Tibial nerve (tissue), 4 donors: ENCODE data around the gene KIF3C. TPM values are rescaled to one million over a fixed set of nuclear protein-coding genes. Genes with fewer than 3 reads are reported as not detected.
"Not testable (repeated sequence)": the region's sequence is repeated elsewhere in the genome, so short reads cannot be mapped to it uniquely, and the experiment has no call there.

Experiments used
- DNase-seq, 2 donors: peaks; one replicate each; pipeline ENCODE4 v3.0.0-alpha.2; 2019; ENCODE audit warnings: low spot score in 2 of 2
- H3K27ac ChIP-seq, 4 donors: fragments of 200-600 bp; sonication (generic) in 3 of 4; one replicate each; pipeline ENCODE4 v1.5.1; 2017 to 2019; ENCODE audit warnings: mild to moderate bottlenecking in 1 of 4
- H3K27me3 ChIP-seq, 2 donors: fragments of 200-600 bp; sonication (generic) in 1 of 2; one replicate each; pipeline versions ENCODE4 v1.5.1 to v1.6.0; 2017 to 2019
- H3K36me3 ChIP-seq, 3 donors: fragments of 200-600 bp; sonication (generic); one replicate each; pipeline ENCODE4 v1.5.1; 2018 to 2019
- H3K4me1 ChIP-seq, 4 donors: fragments of 200-600 bp; sonication (generic) in 3 of 4; one replicate each; pipeline ENCODE4 v1.5.1; 2017 to 2019
- H3K4me3 ChIP-seq, 4 donors: fragments of 200-600 bp; sonication (generic) in 3 of 4; one replicate each; pipeline ENCODE4 v1.5.1; 2017 to 2019; ENCODE audit warnings: mild to moderate bottlenecking in 1 of 4, moderate library complexity in 1 of 4
- H3K9me3 ChIP-seq, 4 donors: fragments of 200-600 bp; sonication (generic) in 3 of 4; one replicate each; pipeline ENCODE4 v1.5.1; 2017 to 2019
- EP300 ChIP-seq, 2 donors: sonication (generic); formaldehyde crosslinking; IDR thresholded peaks; one replicate each; pipeline ENCODE4 v1.6.1; 2017; ENCODE audit warnings: antibody characterized with exemption in 2 of 2, mild to moderate bottlenecking in 1 of 2
- POLR2A ChIP-seq, 2 donors: fragments of 450-650 bp; IDR thresholded peaks; one replicate each; pipeline ENCODE4 v1.6.1; 2017; ENCODE audit warnings: antibody characterized with exemption in 2 of 2, mild to moderate bottlenecking in 2 of 2, moderate library complexity in 2 of 2
- WGBS, 2 donors: methylation state at CpG; one replicate each; pipeline ENCODE4 v1.1.5; 2018; 5-methylcytosine and 5-hydroxymethylcytosine counted together
- total RNA-seq, 4 donors: library from RNA; depleted of rRNA; stranded (reverse); fragments of >200 nt; gene quantifications; one replicate each; pipeline ENCODE4 v1.1.0, GENCODE V29; 2016
- TF ChIP-seq, protein P1 (sequence below), 5 experiments: fragments of 200-600 bp in 3 of 5; fragments of 450-650 bp in 2 of 5; sonication (generic) in 3 of 5; IDR thresholded peaks; one replicate each; pipeline ENCODE4 v1.5.1; 2016 to 2019; ENCODE audit warnings: antibody characterized with exemption in 5 of 5, mild to moderate bottlenecking in 3 of 5, moderate library complexity in 2 of 5

KIF3C gene
- total RNA-seq, 4 donors from 2014 or later: 20.2 to 31.9 (median 22.8) TPM

DNA sequence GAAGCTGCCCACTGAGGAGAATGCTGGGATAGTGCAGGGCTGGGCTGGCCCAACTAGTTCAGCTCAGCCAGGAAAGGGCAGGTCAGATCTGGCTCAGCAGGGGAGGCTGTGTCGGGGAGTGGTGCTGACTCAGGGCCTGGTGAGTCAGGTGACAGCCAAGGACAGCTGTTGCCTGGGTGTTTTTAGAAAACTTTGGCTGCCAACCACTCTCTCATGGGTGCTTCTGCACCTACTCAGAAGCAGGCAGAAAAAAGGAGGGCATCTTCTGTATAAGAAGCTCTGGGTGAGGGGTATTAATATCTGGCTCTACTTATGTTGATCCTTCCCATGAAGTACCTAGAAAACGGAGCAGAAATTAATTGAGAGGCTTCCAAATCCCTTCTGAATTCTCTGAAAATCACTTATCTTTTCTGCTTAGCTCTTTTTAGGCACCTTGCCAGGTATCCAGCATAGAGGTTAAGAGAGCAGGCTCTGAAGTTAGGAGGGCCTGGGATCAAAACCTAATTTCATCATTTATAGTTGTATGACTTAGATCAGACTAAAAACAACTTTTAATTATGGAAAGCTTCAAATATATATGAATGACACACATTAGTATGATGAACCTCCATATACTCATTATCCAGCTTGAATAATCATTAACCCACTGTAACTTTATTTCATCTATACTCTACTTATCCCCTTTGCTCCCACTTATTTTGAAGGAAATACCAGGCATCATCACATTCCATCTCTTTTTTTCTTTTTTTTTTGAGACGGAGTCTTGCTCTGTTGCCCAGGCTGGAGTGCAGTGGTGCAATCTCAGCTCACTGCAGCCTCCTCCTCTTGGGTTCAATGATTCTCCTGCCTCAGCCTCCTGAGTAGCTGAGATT lies 36.1 kb upstream of the KIF3C start:
- DNase-seq: peak; percentile 47 to 50
- TF ChIP-seq, protein P1, sequence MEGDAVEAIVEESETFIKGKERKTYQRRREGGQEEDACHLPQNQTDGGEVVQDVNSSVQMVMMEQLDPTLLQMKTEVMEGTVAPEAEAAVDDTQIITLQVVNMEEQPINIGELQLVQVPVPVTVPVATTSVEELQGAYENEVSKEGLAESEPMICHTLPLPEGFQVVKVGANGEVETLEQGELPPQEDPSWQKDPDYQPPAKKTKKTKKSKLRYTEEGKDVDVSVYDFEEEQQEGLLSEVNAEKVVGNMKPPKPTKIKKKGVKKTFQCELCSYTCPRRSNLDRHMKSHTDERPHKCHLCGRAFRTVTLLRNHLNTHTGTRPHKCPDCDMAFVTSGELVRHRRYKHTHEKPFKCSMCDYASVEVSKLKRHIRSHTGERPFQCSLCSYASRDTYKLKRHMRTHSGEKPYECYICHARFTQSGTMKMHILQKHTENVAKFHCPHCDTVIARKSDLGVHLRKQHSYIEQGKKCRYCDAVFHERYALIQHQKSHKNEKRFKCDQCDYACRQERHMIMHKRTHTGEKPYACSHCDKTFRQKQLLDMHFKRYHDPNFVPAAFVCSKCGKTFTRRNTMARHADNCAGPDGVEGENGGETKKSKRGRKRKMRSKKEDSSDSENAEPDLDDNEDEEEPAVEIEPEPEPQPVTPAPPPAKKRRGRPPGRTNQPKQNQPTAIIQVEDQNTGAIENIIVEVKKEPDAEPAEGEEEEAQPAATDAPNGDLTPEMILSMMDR (IDR thresholded peaks at IDR 0.05): no peak
- TF ChIP-seq EP300 (IDR thresholded peaks at IDR 0.05) (peak in 1 of 2 donors; percentile 34), POLR2A (IDR thresholded peaks at IDR 0.05) (no peak)
- Histone ChIP-seq H3K4me3 (no peak overlapping the region), H3K27me3 (no peaks in the 10 kb centered on the region), H3K4me1 (peaks cover 0 to 11% (median 6%) of the 10 kb centered on the region in 4 donors), H3K27ac (peak overlapping the region in 1 of 4 donors; percentile 59), H3K9me3 (no peaks in the 10 kb centered on the region), H3K36me3 (no peaks in the 10 kb centered on the region)
- 33 to 49% methylated on average over 3 of the region's 3 CpGs for WGBS, 2 donors

DNA sequence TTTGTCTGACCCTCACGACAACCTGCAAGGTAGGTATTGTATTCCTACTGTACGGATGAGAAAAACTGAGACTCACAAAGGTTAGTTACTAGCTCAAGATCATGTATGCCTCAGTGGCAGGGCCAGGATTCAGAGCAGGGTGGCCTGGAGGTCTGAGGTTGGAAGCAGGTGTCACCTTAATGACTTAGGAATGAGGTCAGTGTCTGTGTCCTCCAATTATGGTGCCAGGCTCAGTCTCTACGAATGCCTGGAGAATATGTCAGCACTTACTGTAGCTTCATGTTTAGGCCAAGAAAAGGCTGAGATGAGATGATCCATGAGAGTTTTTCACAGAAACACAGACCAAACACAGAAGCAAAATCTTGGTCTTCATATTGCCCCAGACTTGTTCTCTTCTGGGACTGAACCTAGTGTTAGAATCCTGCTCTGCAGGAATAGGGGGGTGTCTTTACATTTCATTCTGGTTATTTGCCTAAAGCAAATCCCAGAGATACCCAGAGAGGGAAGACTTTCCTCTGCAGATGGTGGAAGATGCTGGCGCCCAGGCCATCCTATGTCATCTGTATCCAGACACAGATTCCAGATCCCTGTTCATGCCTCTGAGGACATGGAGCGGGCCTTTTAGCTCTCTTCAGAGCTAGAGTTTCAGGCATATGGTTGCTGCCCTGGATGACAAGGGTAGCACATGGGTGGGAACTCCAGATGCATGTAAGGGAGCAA lies 35.3 kb upstream of the KIF3C start:
- H3K27me3 ChIP-seq: no peaks in the 10 kb centered on the region
- TF ChIP-seq, protein P1 (IDR thresholded peaks at IDR 0.05): no peak
- WGBS, 2 donors: 92 to 96% methylated on average over 5 of the region's 5 CpGs
- peak overlapping the region in 1 of 4 donors; percentile 59 for H3K27ac ChIP-seq
- H3K36me3 ChIP-seq: no peaks in the 10 kb centered on the region
- H3K4me3 ChIP-seq: no peak overlapping the region
- H3K4me1 ChIP-seq: peaks cover 0 to 11% (median 6%) of the 10 kb centered on the region in 4 donors
- H3K9me3 ChIP-seq: no peaks in the 10 kb centered on the region
- no peak for DNase-seq

DNA sequence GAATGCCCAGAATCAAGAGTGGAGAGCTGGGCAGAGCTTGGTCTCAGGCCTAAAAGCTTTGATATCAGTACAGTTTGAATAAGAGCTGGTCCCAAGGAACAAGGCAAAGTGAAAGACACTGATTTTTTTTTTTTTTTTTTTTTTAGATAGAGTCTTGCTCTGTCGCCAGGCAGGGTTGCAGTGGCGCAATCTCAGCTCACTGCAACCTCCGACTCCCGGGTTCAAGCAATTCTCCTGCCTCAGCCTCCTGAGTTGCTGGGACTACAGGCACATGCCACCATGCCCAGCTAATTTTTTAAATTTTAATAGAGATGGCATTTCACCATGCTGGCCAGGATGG lies 34.4 kb upstream of the KIF3C start:
- not testable (repeated sequence) for H3K4me3 ChIP-seq, H3K9me3 ChIP-seq, H3K27me3 ChIP-seq, DNase-seq, H3K36me3 ChIP-seq, H3K27ac ChIP-seq
- 90 to 96% methylated on average over 4 of the region's 4 CpGs for WGBS, 2 donors
- H3K4me1 ChIP-seq: peaks cover 0 to 20% (median 11%) of the 10 kb centered on the region in 4 donors

DNA sequence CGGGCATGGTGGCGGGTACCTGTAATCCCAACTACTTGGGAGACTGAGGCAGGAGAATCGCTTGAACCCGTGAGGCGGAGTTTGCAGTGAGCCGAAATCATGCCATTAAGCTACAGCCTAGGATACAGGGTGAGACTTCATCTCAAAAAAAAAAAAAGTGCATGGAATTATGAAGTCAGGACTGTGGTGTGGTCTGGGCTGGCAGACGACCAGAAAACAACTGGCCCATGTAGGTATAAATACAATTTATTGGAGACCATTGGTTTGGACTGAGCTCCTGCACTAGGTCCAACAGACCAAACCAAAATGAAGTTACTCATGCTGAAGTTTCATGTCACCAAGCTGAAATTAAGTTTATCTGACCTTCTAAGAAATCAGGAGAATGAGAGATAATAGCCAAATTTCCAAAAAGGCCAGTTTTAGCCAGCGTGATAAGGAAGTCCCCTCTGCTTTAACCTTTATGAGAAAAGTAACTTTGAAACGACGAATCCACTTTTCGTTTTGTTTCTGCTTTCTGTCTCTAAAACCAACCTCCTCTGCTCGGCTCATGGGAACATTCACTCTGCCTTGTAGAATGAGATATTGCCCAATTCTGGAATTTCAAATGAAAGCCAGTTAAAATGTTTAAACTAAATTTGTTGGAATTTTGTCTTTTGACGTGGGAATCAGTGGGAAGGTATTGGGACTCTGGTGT lies 33.9 kb upstream of the KIF3C start:
- WGBS, 2 donors: 89% methylated on average over 13 of the region's 13 CpGs
- TF ChIP-seq EP300 (IDR thresholded peaks at IDR 0.05) (no peak), POLR2A (IDR thresholded peaks at IDR 0.05) (no peak)
- TF ChIP-seq, protein P1 (IDR thresholded peaks at IDR 0.05): no peak
- H3K36me3 ChIP-seq: no peaks in the 10 kb centered on the region
- DNase-seq: no peak
- H3K27me3 ChIP-seq: no peaks in the 10 kb centered on the region
- no peak overlapping the region for H3K27ac ChIP-seq
- peaks cover 0 to 23% (median 11%) of the 10 kb centered on the region in 4 donors for H3K4me1 ChIP-seq
- no peak overlapping the region for H3K4me3 ChIP-seq
- H3K9me3 ChIP-seq: no peaks in the 10 kb centered on the region

DNA sequence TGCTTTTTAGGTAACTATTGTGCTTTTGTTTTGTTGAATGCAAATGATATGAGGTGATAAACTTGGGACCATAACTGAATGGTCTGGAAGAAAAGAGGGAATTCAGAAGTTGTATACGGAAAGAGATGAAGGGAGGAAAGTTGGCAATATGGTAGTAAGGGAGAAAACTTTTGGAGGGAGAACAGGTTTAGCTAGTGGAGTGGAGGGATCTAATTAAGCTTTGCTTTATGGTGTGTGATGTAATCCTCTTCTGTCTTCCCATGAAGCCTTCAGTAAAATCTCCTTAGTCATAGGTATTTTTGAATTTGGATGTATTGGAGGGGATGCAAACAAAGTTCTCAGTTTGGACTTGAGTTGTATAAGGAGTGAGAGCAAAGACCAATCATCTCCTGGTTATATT lies 31.4 kb upstream of the KIF3C start:
- Histone ChIP-seq H3K4me3 (no peak overlapping the region), H3K27ac (no peak overlapping the region), H3K9me3 (no peaks in the 10 kb centered on the region), H3K36me3 (no peaks in the 10 kb centered on the region), H3K27me3 (no peaks in the 10 kb centered on the region), H3K4me1 (peaks cover 0 to 22% (median 11%) of the 10 kb centered on the region in 4 donors)
- TF ChIP-seq POLR2A (IDR thresholded peaks at IDR 0.05) (no peak), EP300 (IDR thresholded peaks at IDR 0.05) (no peak)
- TF ChIP-seq, protein P1 (IDR thresholded peaks at IDR 0.05): no peak
- 90 to 97% methylated on average over 1 of the region's 1 CpG for WGBS, 2 donors
- no peak for DNase-seq
